AG04450 (cell line): Measurements from ENCODE around the gene PRSS57. TPM values are rescaled to one million over a fixed set of nuclear protein-coding genes. Genes with fewer than 3 reads are reported as not detected.
A peak's percentile ranks its signal among the peaks of the same experiment; 100 is the strongest.

Experiments used
- CTCF ChIA-PET: fragments of 300-600, 350-600 bp; formaldehyde crosslinking; extraction: SDS; loops from one replicate; lab custom pipeline; 2022; ENCODE audit warnings: antibody characterized with exemption, inconsistent platforms; lab: Charles Lee
- POLR2A ChIA-PET: fragments of 350-600 bp; formaldehyde crosslinking; extraction: SDS; loops from one replicate; lab custom pipeline; 2021; ENCODE audit warnings: antibody characterized with exemption, inconsistent platforms; lab: Yijun Ruan, JAX
- DNase-seq: peaks from one replicate; pipeline ENCODE4 v3.0.0-alpha.2; 2011; ENCODE audit warnings: low read depth, low spot score
- H3K27ac ChIP-seq: one replicate; pipeline ENCODE4 v1.5.1; 2012; ENCODE audit warnings: low read depth, low read length, control low read depth
- H3K27me3 ChIP-seq: one replicate; pipeline ENCODE4 v1.6.0; 2012; ENCODE audit warnings: low read length; ENCODE audit not compliant: control insufficient read depth, insufficient read depth
- H3K4me3 ChIP-seq: 2 replicates; pipeline ENCODE4 v1.5.1; 2011; ENCODE audit warnings: mild to moderate bottlenecking, low read depth, low read length, control low read depth
- H3K9me3 ChIP-seq: 2 replicates; pipeline ENCODE4 v1.5.1; 2012; ENCODE audit warnings: low read length; ENCODE audit not compliant: control insufficient read depth, insufficient read depth
- CTCF ChIP-seq: IDR thresholded peaks from 2 replicates; pipeline ENCODE4 v1.5.1; 2011; ENCODE audit warnings: low read depth, low read length, control low read depth, inconsistent platforms
- polyA plus RNA-seq: library from polyadenylated mRNA; depleted of rRNA; stranded (reverse); fragments of >200 nt; gene quantifications from 2 replicates; pipeline ENCODE4 v1.2.3, GENCODE V29; 2011

The PRSS57 gene
- polyA plus RNA-seq, 1 experiment = not detected

- Histone ChIP-seq H3K4me3 (peak overlapping the region; percentile 83), H3K9me3 (peaks cover 5% of the 10 kb centered on the region), H3K27me3 (no peaks in the 10 kb centered on the region), H3K27ac (no peak overlapping the region)
- TF ChIP-seq CTCF = no peak
- CTCF ChIA-PET = no interaction called here
- DNase-seq = no peak
- POLR2A ChIA-PET = no interaction called here
Measured at GRCh38 chr19:661427-662196, 33.6 kb downstream of the PRSS57 start.

DNA sequence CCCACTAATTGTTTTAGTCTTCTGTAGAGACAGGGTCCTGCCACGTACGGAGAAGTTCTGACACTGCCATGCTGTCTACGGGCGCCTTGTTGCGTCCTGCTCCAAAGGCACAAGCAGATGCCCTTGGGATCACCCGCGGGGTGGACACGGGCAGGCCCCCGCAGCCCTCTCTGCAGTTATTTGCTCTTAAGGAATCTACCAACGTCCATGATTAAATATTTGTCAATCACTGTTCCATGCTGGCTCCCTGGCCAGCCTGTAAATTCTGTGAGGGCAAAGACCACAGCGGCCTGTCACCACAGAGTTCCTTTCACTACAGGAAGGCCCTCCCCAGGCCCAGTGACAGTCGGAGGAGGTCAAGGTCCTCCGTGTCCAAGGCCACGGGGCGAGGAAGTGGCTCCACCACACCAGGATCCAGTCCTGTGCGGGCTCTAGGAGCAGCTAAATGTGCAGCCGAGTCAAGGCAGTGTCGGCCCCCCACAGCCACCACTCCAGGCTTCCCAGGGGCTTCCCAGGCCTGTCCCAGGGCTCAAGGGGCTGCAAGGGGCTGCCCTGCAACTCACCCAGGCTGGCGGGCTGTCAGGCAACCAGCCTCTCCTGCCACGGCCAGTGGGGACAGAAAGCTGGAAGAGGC lies 34.3 kb downstream of the PRSS57 start:
- Histone ChIP-seq H3K9me3 (peaks cover 4% of the 10 kb centered on the region; the same call in 1 of the 2 replicates), H3K27ac (no peak overlapping the region), H3K4me3 (peak overlapping the region; percentile 83), H3K27me3 (no peaks in the 10 kb centered on the region)
- TF ChIP-seq CTCF = no peak
- ChIA-PET CTCF (no interaction called here), POLR2A (no interaction called here)
- DNase-seq = no peak

GRCh38 chr19:658916-659839 lies 36.1 kb downstream of the PRSS57 start:
- no peak for DNase-seq
- POLR2A ChIA-PET = no interaction called here
- CTCF ChIA-PET = interaction anchor here (0.6 kb wide), 1 partner anchor 60 kb away, joined by 9 read pairs; no protein-coding TSS in a partner anchor
- TF ChIP-seq CTCF = no peak
- no peak overlapping the region for H3K4me3 ChIP-seq
- H3K27ac ChIP-seq = no peak overlapping the region
- H3K27me3 ChIP-seq = no peaks in the 10 kb centered on the region
- H3K9me3 ChIP-seq = peaks cover 4% of the 10 kb centered on the region; the same call in 1 of the 2 replicates

- Histone ChIP-seq H3K4me3 (no peak overlapping the region), H3K27me3 (no peaks in the 10 kb centered on the region), H3K27ac (no peak overlapping the region), H3K9me3 (no peaks in the 10 kb centered on the region; the same call in 1 of the 2 replicates)
- no peak for DNase-seq
- CTCF ChIA-PET = interaction anchor here (0.6 kb wide), 1 partner anchor 61 kb away, joined by 9 read pairs; no protein-coding TSS in a partner anchor
- TF ChIP-seq CTCF = no peak
- POLR2A ChIA-PET = no interaction called here
Measured at GRCh38 chr19:658059-658839, 37.0 kb downstream of the PRSS57 start.
